Parathyroid adenoma (tissue), 2 donors: ENCODE measurements around the gene KCNG3.

Source experiments
- H2AFZ ChIP-seq: fragments of 300-600 bp; sonication (generic); one replicate; pipeline ENCODE4 v1.7.0; 2017; ENCODE audit warnings: antibody characterized with exemption, mild to moderate bottlenecking
- H3K27ac ChIP-seq: fragments of 300-600 bp; sonication (generic); one replicate; pipeline ENCODE4 v1.7.0; 2017
- H3K27me3 ChIP-seq: fragments of 300-600 bp; sonication (generic); one replicate; pipeline ENCODE4 v1.7.0; 2017; ENCODE audit warnings: low read length; ENCODE audit not compliant: control insufficient read depth, insufficient read depth
- H3K36me3 ChIP-seq: fragments of 300-600 bp; sonication (generic); one replicate; pipeline ENCODE4 v1.7.0; 2017; ENCODE audit warnings: low read length; ENCODE audit not compliant: control insufficient read depth, insufficient read depth
- H3K4me1 ChIP-seq: fragments of 300-600 bp; sonication (generic); one replicate; pipeline ENCODE4 v1.7.0; 2017; ENCODE audit warnings: control low read depth
- H3K4me2 ChIP-seq: fragments of 300-600 bp; sonication (generic); one replicate; pipeline ENCODE4 v1.7.0; 2017; ENCODE audit warnings: low read length
- H3K4me3 ChIP-seq: fragments of 300-600 bp; sonication (generic); one replicate; pipeline ENCODE4 v1.7.0; 2017; ENCODE audit warnings: low read depth, low read length
- H3K79me2 ChIP-seq: fragments of 300-600 bp; sonication (generic); one replicate; pipeline ENCODE4 v1.7.0; 2017; ENCODE audit warnings: control low read depth
- H3K9ac ChIP-seq: fragments of 300-600 bp; sonication (generic); one replicate; pipeline ENCODE4 v1.7.0; 2017; ENCODE audit warnings: mild to moderate bottlenecking
- H3K9me3 ChIP-seq: fragments of 300-600 bp; sonication (generic); one replicate; pipeline ENCODE4 v1.7.0; 2017; ENCODE audit warnings: low read length; ENCODE audit not compliant: control insufficient read depth
- CTCF ChIP-seq: fragments of 300-600 bp; sonication (generic); IDR thresholded peaks from one replicate; pipeline ENCODE4 v1.7.0; 2017; ENCODE audit warnings: antibody characterized with exemption, mild to moderate bottlenecking
- donor health status: primary hyperparathyroidism.

Gene KCNG3

GRCh38 chr2:42442774-42443173 lies 51.0 kb downstream of the KCNG3 start:
- Histone ChIP-seq H2AFZ (no peak overlapping the region), H3K36me3 (no peaks in the 10 kb centered on the region), H3K4me2 (no peak overlapping the region), H3K4me3 (no peak overlapping the region), H3K27me3 (no peaks in the 10 kb centered on the region), H3K79me2 (no peaks in the 10 kb centered on the region), H3K9ac (no peak overlapping the region), H3K27ac (no peak overlapping the region), H3K9me3 (no peaks in the 10 kb centered on the region), H3K4me1 (no peaks in the 10 kb centered on the region)
- no peak for TF ChIP-seq CTCF

- Histone ChIP-seq H2AFZ (no peak overlapping the region), H3K4me2 (no peak overlapping the region), H3K36me3 (no peaks in the 10 kb centered on the region), H3K79me2 (no peaks in the 10 kb centered on the region), H3K4me1 (no peaks in the 10 kb centered on the region), H3K4me3 (no peak overlapping the region), H3K9me3 (no peaks in the 10 kb centered on the region), H3K27ac (no peak overlapping the region), H3K27me3 (no peaks in the 10 kb centered on the region), H3K9ac (no peak overlapping the region)
- no peak for TF ChIP-seq CTCF
Observed at GRCh38 chr2:42438685-42439084, 55.1 kb downstream of the KCNG3 start.

- Histone ChIP-seq H2AFZ (no peak overlapping the region), H3K9ac (no peak overlapping the region), H3K4me1 (no peaks in the 10 kb centered on the region), H3K27ac (no peak overlapping the region), H3K4me2 (no peak overlapping the region), H3K36me3 (no peaks in the 10 kb centered on the region), H3K4me3 (no peak overlapping the region), H3K79me2 (no peaks in the 10 kb centered on the region), H3K27me3 (no peaks in the 10 kb centered on the region), H3K9me3 (no peaks in the 10 kb centered on the region)
- TF ChIP-seq CTCF = no peak
Observed at GRCh38 chr2:42436370-42436769, 57.4 kb downstream of the KCNG3 start.

DNA sequence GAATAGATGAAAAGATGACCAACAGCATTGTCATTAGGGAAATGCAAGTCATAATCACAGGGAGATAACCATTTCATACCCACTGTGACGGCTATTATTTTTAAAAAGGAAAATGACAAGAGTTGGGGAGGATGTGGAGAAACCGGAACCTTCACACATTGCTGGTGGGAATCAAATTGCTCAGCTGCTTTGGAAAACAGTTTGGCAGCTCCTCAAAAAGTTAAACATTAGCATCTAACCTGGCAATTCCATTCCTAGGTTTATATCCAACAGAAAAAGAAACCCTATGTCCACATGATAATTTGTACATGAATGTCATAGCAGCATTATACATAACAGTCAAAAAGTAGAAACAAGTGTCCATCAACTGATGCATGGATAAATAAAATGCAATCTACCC lies 58.2 kb downstream of the KCNG3 start:
- H3K9me3 ChIP-seq = no peaks in the 10 kb centered on the region
- no peaks in the 10 kb centered on the region for H3K4me1 ChIP-seq
- no peak overlapping the region for H3K9ac ChIP-seq
- no peaks in the 10 kb centered on the region for H3K36me3 ChIP-seq
- no peak overlapping the region for H3K4me2 ChIP-seq
- H3K79me2 ChIP-seq = no peaks in the 10 kb centered on the region
- TF ChIP-seq CTCF = no peak
- H3K27me3 ChIP-seq = no peaks in the 10 kb centered on the region
- H3K27ac ChIP-seq = no peak overlapping the region
- H3K4me3 ChIP-seq = no peak overlapping the region
- no peak overlapping the region for H2AFZ ChIP-seq

GRCh38 chr2:42430188-42430587 lies 63.6 kb downstream of the KCNG3 start:
- Histone ChIP-seq H3K4me1 (no peaks in the 10 kb centered on the region), H3K36me3 (no peaks in the 10 kb centered on the region), H3K9me3 (no peaks in the 10 kb centered on the region), H3K9ac (no peak overlapping the region), H3K4me3 (no peak overlapping the region), H3K27ac (no peak overlapping the region), H3K79me2 (no peaks in the 10 kb centered on the region), H2AFZ (no peak overlapping the region), H3K27me3 (no peaks in the 10 kb centered on the region), H3K4me2 (no peak overlapping the region)
- TF ChIP-seq CTCF = no peak
